Breast epithelium (tissue), 4 donors: Measurements from ENCODE around the gene TBCE. TPM values are rescaled to one million over a fixed set of nuclear protein-coding genes. Genes with fewer than 3 reads are reported as not detected.

ENCODE experiments used
- DNase-seq, 2 donors: peaks; one replicate each; pipeline ENCODE4 v3.0.0-alpha.2; 2019; ENCODE audit warnings: low spot score in 2 of 2
- H3K27ac ChIP-seq, 2 donors: fragments of 200-600 bp; sonication (generic) in 1 of 2; one replicate each; pipeline ENCODE4 v1.5.1; 2016 to 2019; ENCODE audit warnings: mild to moderate bottlenecking in 1 of 2
- H3K27me3 ChIP-seq, 2 donors: fragments of 200-600 bp; sonication (generic) in 1 of 2; one replicate each; pipeline versions ENCODE4 v1.5.1 to v1.6.0; 2017 to 2019; ENCODE audit warnings: control low read depth in 1 of 2, mild to moderate bottlenecking in 1 of 2
- H3K36me3 ChIP-seq: fragments of 200-600 bp; one replicate; pipeline ENCODE4 v1.5.1; 2019
- H3K4me1 ChIP-seq, 2 donors: fragments of 200-600 bp; sonication (generic); one replicate each; pipeline ENCODE4 v1.5.1; 2016 to 2019; ENCODE audit warnings: control low read depth in 1 of 2
- H3K4me3 ChIP-seq, 3 donors: fragments of 200-600 bp; sonication (generic); 1 replicate in 2 of 3; 2 replicates in 1 of 3; pipeline ENCODE4 v1.5.1; 2016 to 2019; ENCODE audit warnings: mild to moderate bottlenecking in 3 of 3, moderate library complexity in 2 of 3
- H3K9me3 ChIP-seq, 2 donors: fragments of 200-600 bp; sonication (generic) in 1 of 2; one replicate each; pipeline ENCODE4 v1.5.1; 2016 to 2019; ENCODE audit warnings: control low read depth in 1 of 2
- POLR2A ChIP-seq: fragments of 450-650 bp; IDR thresholded peaks from one replicate; pipeline ENCODE4 v1.6.1; 2016; ENCODE audit warnings: antibody characterized with exemption, mild to moderate bottlenecking, moderate library complexity
- POLR2AphosphoS5 ChIP-seq, 3 donors: sonication (generic); formaldehyde crosslinking; IDR thresholded peaks; one replicate each; pipeline ENCODE4 v1.6.1; 2017; ENCODE audit warnings: antibody characterized with exemption in 3 of 3
- intact Hi-C: fragments of 100-400 bp; cut with DNase I; formaldehyde crosslinking; loops from one replicate; pipeline ENCODE4 v1.15.1; 2023; ENCODE audit warnings: low total_unique reads
- total RNA-seq, 3 donors: library from RNA; depleted of rRNA; stranded (reverse); fragments of >200 nt; gene quantifications; one replicate each; pipeline ENCODE4 v1.1.0, GENCODE V29; 2016
- TF ChIP-seq, protein P1 (sequence below), 3 donors: fragments of 450-650 bp; IDR thresholded peaks; one replicate each; pipeline ENCODE4 v1.5.1; 2016 to 2017; ENCODE audit warnings: antibody characterized with exemption in 3 of 3, mild to moderate bottlenecking in 3 of 3, moderate library complexity in 3 of 3

The TBCE gene
- total RNA-seq, 3 donors from 2014 or later: 13.3 to 21.2 (median 19.7) TPM

DNA sequence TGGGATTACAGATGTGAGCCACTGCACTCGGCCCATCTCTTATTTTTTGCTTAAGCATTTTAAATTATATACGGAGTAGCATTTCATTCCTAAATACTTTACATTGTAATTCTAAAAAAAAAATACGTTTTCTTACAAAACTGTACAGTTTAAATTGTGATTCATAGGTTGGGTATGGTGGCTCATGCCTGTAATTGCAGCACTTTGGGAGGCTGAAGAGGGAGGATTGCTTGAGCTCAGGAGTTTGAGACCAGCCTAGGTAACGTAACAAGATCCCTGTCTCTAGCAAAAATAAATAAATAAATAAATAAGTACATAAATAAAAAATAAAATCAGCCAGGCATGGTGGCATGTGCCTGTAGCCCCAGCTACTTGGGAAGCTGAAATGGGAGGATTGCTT lies 24.6 kb downstream of the TBCE start:
- H3K4me1 ChIP-seq: no peaks in the 10 kb centered on the region
- no peak overlapping the region for H3K27ac ChIP-seq
- H3K9me3 ChIP-seq: peaks cover 0 to 6% of the 10 kb centered on the region in 2 donors
- intact Hi-C loops: no loop called here
- no peaks in the 10 kb centered on the region for H3K36me3 ChIP-seq
- H3K4me3 ChIP-seq: no peak overlapping the region
- no peaks in the 10 kb centered on the region for H3K27me3 ChIP-seq
- no peak for DNase-seq
- TF ChIP-seq POLR2A (no peak), POLR2AphosphoS5 (IDR thresholded peaks at IDR 0.05) (no peak)
- TF ChIP-seq, protein P1, sequence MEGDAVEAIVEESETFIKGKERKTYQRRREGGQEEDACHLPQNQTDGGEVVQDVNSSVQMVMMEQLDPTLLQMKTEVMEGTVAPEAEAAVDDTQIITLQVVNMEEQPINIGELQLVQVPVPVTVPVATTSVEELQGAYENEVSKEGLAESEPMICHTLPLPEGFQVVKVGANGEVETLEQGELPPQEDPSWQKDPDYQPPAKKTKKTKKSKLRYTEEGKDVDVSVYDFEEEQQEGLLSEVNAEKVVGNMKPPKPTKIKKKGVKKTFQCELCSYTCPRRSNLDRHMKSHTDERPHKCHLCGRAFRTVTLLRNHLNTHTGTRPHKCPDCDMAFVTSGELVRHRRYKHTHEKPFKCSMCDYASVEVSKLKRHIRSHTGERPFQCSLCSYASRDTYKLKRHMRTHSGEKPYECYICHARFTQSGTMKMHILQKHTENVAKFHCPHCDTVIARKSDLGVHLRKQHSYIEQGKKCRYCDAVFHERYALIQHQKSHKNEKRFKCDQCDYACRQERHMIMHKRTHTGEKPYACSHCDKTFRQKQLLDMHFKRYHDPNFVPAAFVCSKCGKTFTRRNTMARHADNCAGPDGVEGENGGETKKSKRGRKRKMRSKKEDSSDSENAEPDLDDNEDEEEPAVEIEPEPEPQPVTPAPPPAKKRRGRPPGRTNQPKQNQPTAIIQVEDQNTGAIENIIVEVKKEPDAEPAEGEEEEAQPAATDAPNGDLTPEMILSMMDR (IDR thresholded peaks at IDR 0.05): no peak

DNA sequence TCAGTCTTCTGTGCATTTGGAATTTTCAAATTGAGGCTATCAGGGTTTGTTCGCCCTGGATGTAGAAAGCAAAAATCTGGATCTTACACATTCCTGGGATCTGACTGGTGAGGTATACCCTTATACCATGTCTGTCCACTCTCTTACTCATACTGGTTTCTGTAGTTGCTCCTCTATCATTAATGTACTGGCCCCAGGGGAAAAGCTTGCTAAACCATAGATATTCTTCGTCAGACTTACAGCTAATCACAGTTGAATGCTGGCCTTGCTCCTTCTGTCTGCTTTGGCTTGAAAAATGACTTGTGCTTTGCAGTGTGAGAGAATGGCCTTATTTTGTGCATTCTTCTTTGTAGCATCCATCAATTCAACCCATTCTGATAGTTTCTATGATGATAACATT lies 30.5 kb downstream of the TBCE start:
- no peak for TF ChIP-seq POLR2AphosphoS5 (IDR thresholded peaks at IDR 0.05)
- TF ChIP-seq, protein P1 (IDR thresholded peaks at IDR 0.05): no peak
- TF ChIP-seq POLR2A: no peak
- Histone ChIP-seq H3K36me3 (no peaks in the 10 kb centered on the region), H3K9me3 (no peaks in the 10 kb centered on the region), H3K27ac (no peak overlapping the region), H3K27me3 (no peaks in the 10 kb centered on the region), H3K4me3 (no peak overlapping the region), H3K4me1 (no peaks in the 10 kb centered on the region)
- DNase-seq: no peak
- intact Hi-C loops: no loop called here

DNA sequence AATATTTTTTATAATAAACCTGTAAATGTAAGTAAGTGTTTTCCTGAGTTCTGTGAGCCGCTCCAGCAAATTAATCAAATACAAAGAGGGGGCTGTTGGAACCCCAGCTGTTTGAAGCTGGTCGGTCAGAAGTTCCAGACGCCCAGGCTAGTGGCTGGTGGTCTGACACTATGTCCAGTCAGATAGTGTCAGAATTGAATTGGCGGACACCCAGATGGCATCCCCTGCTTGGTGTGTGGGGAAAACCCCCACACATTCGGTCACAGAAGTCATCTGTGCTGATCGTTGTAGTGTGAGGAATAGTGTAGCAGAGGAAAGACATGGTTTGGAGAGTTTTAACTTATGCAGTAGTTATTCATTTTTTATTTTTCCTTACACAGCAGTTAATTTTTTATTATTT lies 32.4 kb downstream of the TBCE start:
- no peak for TF ChIP-seq POLR2A
- TF ChIP-seq, protein P1 (IDR thresholded peaks at IDR 0.05): no peak
- no peak for TF ChIP-seq POLR2AphosphoS5 (IDR thresholded peaks at IDR 0.05)
- Histone ChIP-seq H3K4me3 (no peak overlapping the region), H3K9me3 (no peaks in the 10 kb centered on the region), H3K27ac (no peak overlapping the region), H3K36me3 (no peaks in the 10 kb centered on the region), H3K27me3 (no peaks in the 10 kb centered on the region), H3K4me1 (no peaks in the 10 kb centered on the region)
- no peak for DNase-seq
- intact Hi-C loops: no loop called here

DNA sequence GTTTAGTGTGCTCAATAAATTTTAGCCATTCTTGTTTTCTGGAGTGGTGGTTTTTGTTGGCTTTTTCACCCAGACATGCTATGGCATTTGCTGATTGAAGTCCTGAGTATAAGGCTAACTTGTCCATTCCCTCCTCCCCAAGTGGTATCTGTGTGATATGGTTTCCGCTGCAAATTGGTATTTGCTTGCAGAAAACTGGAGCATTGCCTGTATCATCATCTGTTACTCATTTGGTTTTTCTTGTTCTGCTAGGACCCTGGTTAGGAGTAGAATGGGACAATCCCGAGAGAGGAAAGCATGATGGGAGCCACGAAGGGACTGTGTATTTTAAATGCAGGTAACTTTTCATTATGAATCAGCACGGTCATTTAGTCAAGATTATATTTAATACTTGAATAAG lies 34.0 kb downstream of the TBCE start:
- no peak overlapping the region for H3K4me3 ChIP-seq
- H3K9me3 ChIP-seq: no peaks in the 10 kb centered on the region
- DNase-seq: no peak
- H3K4me1 ChIP-seq: no peaks in the 10 kb centered on the region
- TF ChIP-seq POLR2AphosphoS5 (IDR thresholded peaks at IDR 0.05) (no peak), POLR2A (no peak)
- TF ChIP-seq, protein P1 (IDR thresholded peaks at IDR 0.05): no peak
- no peaks in the 10 kb centered on the region for H3K27me3 ChIP-seq
- intact Hi-C loops: no loop called here
- no peak overlapping the region for H3K27ac ChIP-seq
- no peaks in the 10 kb centered on the region for H3K36me3 ChIP-seq

DNA sequence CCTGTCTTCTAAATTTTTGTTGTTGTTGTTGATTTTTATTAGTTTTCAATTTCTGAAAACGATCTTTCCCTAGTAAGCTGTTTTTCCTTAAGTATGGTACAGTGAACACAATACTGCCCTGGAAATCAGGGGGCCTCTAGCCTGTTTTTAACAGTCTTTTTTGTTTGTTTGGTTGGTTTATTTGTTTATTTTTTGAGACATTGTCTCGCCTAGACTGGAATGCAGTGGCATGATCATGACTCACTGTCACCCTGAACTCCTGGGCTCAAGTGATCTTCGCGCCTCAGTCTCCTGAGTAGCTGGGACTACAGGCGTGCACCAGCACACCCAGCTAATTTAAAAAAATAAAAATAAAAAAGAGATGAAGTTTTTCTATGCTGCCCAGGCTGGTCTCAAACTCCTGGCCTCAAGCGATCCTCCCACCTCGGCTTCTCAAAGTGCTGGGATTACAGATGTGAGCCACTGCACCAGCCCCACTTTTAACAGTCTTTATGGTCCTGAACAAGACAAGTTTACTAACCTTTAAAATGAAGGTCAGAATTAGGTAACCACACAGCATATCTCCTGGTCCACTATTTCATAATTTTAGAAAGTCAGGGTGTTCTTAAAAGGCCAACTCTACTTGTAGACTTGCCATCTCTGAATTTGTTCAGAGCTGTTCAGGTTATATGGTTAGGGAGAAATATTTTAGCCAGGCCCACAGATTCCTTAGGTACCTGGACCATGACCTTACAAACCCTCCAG lies 35.4 kb downstream of the TBCE start:
- Histone ChIP-seq H3K4me3 (no peak overlapping the region), H3K27ac (no peak overlapping the region), H3K9me3 (no peaks in the 10 kb centered on the region), H3K27me3 (no peaks in the 10 kb centered on the region), H3K36me3 (no peaks in the 10 kb centered on the region), H3K4me1 (no peaks in the 10 kb centered on the region)
- intact Hi-C loops: no loop called here
- DNase-seq: no peak
- TF ChIP-seq POLR2A (no peak), POLR2AphosphoS5 (IDR thresholded peaks at IDR 0.05) (no peak)
- TF ChIP-seq, protein P1 (IDR thresholded peaks at IDR 0.05): no peak
